ENCODE measurements around the gene STT3A.

DNA sequence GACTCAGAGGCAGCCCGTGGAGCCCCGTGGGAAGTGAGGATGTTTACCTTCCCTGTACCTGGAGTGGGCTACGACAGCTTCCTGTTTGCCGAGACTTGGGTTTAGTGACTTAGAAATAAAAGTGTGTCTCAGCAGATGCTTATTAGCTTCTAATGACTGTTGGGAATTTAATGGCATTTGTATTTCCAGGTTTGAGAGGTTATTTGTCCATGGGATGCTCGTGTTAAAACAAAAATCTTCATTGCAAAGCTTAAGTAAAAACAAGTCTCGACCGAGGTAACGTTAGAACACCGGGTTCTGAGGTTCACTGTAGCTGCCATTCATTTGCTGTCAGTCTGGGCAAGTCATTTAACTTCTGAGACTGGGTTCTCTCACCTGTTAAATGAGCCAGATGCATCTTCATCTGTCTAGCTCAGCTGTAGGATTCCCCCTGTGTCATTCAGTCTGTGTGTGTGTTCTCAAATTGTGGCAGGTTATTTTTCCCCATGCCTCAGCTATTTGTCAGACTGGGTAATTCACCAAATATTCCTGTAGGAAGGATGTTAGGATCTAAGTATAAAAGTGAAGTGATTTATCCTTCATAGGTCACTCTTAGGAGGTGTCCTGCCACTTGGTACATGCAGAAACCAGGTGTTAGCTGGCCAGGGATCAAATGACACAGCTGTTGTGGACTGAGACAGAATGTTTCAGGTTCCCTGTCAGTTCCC is 22.6 kb upstream of the STT3A start:
- TF ChIP-seq, protein P1, sequence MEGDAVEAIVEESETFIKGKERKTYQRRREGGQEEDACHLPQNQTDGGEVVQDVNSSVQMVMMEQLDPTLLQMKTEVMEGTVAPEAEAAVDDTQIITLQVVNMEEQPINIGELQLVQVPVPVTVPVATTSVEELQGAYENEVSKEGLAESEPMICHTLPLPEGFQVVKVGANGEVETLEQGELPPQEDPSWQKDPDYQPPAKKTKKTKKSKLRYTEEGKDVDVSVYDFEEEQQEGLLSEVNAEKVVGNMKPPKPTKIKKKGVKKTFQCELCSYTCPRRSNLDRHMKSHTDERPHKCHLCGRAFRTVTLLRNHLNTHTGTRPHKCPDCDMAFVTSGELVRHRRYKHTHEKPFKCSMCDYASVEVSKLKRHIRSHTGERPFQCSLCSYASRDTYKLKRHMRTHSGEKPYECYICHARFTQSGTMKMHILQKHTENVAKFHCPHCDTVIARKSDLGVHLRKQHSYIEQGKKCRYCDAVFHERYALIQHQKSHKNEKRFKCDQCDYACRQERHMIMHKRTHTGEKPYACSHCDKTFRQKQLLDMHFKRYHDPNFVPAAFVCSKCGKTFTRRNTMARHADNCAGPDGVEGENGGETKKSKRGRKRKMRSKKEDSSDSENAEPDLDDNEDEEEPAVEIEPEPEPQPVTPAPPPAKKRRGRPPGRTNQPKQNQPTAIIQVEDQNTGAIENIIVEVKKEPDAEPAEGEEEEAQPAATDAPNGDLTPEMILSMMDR (CRISPR knock-in tag; IDR thresholded peaks at IDR 0.05) = no peak
- TF ChIP-seq RNF2 (conservative IDR thresholded peaks at IDR 0.05; ENCODE audit: low read depth) = no peak
- no peak for TF ChIP-seq JUND (CRISPR knock-in tag; IDR thresholded peaks at IDR 0.05)
